HG03571 (cell line): ENCODE results near the gene DRD2.
"Not testable (repeated sequence)": the region's sequence is repeated elsewhere in the genome, so short reads cannot be mapped to it uniquely, and the experiment has no call there.

Experiments
- ATAC-seq: cut with Tn5 transposase; IDR thresholded peaks from one replicate; pipeline ENCODE4 v1.9.1; 2021; ENCODE audit not compliant: unreplicated experiment

The DRD2 gene

DNA sequence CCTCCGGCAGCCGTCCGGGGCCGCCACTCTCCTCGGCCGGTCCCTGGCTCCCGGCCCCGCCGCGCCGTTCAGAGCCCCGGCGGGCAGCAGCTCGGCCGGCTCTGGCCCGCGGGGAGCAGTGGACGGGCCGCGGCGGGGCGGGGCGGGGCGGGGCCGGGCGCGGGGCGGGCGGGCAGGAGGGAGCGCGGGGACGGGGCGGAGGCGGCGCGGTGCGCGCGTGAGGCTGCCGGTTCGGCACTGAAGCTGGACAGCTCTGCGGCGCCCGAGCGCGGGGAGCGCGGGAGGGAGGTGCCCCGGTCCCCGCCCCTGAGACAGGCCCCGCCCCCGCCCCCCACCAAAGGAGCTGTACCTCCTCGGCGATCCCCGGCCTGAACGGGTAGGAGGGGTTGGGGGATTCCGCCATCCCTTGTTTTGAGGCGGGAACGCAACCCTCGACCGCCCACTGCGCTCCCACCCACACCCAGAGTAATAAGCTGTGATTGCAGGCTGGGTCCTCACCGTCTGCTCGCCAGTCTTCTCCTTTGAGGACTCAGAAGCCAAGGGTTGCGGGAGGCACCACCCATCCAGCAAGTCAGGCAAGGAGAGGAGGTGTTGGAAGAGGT is at the start of gene DRD2:
Gene DRD2, minus strand, starts transcription at position 239 of the 602 bp plus-strand sequence. CDS start 50,747 bp downstream, outside the sequence.
- ATAC-seq = no peak

DNA sequence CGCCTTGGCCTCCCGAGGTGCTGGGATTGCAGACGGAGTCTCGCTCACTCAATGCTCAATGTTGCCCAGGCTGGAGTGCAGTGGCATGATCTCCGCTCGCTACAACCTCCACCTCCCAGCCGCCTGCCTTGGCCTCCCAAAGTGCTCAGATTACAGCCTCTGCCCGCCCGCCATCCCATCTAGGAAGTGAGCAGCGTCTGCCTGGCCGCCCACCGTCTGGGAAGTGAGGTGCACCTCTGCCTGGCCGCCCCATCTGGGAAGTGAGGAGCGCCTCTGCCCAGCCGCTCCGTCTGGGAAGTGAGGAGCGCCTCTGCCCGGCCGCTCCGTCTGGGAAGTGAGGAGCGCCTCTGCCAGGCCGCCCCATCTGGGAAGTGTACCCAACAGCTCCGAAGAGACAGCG is 48.7 kb upstream of the DRD2 start:
- ATAC-seq = not testable (repeated sequence)

DNA sequence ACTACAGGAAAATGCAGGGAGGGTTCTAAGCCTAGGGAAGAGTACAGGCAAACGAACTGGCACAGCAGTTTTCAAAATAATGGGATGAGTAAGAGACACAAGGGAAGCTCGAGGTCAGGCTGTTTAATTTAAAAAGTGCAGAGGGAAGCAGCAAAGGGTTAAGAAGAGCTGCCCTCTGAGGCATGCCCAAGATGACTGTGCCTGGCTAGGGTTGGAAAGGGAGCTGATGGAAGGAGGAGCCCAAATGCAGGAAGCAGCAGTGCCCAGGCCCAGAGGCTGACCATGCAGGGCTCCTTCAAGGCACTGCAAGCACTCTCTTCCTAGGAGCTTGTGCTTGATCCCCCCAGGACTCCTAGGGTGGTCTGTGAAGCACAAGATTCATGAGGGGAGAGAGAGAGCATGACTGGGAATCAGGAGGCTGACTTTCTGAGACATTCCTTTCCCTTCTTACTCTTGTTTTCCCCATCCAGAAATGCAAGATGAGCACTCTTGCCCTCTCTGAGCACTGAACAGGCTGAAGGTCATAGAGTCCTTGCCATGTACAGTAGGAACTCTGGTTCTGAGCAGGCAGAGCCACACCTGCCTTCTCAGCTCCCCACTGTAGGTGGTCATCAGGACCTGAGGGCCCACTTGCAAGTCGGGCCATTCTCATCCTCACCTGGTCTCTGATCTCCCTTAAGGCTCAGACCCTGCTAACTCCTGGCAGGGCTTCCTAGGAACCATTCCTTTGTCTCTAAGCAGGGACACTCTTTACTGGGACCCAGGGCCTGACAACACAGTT is 46.7 kb upstream of the DRD2 start:
- no peak for ATAC-seq

DNA sequence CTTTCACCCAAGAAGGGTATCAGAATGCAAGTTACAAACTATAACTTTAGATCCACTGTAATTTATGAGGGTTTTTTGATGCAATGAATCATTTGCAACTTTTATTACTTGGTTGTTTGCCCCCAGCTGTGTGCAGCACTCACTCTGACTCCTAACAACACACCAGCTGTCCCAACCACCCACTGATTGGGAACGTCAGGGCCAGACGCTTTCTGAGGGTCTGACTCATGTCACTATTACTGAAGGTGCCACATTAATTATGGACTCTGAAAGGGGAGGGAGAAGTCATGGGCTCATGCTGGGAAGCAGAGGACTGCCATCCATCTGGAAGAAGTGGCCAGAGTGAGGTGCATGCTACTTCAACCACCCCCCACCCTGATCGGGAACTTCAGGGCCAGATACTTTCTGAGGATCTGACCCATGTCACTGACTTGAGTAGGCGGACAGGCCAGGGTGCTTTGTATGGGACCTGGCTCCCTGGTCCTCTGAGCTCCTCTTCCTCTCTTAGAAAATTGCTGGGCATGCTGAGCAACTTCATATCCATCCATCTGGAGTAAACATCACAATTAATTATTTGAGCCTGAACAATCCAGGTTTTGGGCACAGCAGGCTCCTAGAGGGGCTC is 44.9 kb upstream of the DRD2 start:
- no peak for ATAC-seq

DNA sequence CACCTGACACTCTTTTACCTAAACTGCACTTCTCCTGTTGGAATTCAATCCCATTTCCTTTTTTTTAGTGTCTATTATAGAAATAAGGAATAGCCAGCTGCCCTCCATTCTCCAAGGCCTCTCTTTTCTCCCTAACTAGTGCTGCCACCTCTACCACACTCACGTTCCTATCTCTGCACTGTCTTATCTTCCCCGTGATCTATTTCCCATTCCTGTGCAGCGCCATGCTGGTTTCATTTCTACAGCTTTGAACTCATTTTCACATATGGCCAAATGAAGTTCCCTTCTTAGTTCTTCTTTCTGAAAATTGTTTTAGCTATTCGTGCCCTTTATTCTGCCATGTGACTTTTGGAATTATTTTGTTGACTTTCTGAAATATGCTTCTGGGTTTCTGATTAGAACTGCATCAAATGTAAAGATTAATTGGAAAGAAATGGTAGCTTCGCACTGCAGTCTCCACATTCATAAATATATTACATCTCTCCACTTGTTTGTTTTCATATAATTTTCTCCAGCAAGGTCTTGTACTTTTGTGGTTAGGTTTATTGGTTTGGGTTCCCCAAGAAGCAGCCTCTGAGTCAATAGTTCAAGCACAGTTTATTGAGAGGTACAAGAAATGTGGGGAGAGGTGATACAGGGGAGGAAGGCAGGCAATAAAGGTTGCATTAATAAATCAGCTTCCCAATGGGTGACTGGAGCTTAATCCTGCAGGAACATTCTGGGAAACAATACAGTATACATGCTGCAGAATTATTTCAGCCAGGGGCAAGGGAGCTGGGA is 43.7 kb upstream of the DRD2 start:
- ATAC-seq = no peak

DNA sequence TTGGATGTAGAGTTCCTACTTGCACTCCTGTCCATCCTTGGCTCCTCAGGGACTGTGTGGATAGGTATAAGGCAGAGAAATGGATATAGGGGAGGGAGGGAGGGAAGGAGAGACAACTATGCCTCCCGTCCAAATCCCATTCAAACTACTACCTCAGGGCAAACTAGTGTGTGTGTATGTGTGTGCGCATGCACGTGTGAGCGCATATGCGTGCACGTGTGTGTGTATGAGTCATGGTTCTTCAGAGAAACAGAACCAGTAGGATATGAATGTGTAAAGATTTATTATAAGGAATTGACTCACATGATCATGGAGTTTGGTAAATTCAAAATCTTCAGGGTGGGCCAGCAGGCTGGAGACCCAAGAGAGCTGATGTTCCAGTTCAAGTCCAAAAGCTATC is 42.2 kb upstream of the DRD2 start:
- ATAC-seq = no peak

DNA sequence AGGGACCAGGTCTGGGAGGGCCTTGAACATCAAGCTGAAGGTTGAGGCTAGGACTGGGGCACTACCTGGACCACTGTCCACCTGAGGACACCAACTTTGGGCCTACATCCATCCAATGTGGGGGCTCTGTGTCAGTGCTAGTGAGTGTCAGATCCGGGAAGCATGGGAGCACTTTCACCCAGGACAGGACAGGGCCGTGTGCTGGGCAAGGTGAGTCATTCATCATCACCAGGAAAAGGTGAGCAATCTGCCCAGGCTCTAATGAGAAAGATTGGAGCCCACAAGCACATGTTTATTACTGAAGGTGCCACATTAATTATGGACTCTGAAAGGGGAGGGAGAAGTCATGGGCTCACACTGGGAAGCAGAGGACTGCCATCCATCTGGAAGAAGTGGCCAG is 39.7 kb upstream of the DRD2 start:
- no peak for ATAC-seq

DNA sequence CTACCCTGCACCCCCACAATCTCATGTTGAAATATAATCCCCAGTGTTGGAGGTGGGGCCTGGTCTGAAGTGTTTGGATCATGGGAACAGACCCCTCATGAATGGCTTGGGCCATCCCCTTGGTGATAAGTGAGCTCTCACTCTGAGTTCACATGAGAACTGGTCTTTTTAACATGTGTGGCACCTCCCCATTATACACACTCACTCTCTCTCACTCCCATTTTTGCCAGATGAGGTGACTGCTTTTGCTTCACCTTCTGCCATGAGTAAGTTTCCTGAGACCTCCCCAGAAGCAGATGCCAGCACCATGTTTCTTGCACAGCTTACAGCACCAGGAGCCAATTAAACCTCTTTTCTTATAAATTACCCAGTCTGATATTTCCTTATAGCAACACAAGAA is 32.1 kb upstream of the DRD2 start:
- no peak for ATAC-seq

DNA sequence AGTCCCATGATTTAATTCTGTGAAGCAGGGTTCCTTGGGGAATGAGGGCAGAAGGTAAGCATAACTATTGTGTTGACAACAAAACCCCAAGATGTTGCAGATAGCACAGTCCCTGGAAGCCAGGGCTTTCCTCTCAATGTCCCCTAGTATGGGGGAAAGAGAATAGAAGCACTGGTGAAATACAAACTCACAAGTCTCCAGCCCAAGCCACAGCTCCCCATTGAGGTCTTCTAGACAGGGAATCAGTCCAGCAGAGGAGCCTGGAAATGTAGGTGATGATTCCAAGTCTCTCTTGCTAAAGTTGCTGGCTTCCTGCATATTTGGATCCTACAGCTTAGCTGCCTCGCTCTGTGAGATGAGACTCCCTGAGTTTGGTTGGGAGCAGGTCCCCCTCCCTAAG is 31.7 kb upstream of the DRD2 start:
- ATAC-seq = no peak

DNA sequence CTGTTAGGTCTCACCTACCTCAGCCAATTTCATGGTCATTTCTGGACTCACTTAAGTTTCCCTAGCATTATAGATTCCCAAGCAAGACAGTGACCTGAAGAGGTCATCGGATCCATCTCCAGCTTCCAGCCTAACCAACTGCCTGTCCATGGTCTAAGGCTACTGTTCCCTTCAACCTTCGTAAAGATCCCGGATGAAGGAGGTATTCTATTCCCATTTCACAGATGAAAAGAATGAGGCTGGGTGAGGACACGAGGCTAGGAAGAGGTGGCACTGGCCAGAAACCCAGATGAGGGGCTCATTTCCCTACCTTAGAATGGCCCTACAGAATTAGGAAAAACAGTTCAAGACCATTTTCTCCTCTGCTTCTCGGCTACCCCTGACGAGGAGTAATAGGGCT is 31.3 kb upstream of the DRD2 start:
- no peak for ATAC-seq

DNA sequence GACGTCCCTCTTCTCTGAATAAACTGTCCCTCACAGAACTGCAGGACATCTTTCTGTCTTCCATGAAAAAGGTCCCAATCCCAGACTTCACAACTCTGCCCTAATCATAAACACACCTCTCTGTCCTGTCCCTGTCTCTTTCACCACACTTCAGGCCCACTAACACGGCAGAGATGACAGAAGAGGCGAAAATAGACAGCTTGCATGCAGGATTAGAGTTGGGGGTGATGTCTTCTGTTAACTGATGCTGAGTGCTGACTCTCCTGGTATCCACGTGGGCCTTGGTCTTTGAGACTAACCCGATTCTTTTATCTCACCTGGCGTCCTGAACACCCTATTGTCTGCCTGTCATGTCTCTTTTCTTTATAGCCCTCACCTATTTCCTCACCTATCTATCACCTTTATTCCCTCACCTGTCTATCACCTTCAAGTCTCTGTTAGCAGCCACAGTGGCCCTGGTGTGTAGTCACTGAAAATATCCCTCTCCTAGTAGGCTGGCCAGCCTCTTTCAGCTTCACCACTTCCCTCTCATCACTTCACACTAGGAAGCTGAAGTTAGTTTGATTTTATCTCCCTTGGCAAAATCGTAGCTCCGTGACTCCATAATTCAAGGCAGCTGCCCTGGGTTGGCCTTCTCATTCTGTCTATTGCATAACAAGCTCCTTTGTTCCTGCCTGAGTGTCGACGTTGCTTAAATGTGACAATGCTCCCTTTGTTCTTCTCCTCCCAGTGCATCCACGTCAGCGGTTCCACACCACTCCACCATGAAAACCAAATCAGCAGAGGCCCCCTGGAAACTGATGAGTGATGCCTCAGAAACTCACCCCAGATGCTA is 30.6 kb upstream of the DRD2 start:
- ATAC-seq = no peak

DNA sequence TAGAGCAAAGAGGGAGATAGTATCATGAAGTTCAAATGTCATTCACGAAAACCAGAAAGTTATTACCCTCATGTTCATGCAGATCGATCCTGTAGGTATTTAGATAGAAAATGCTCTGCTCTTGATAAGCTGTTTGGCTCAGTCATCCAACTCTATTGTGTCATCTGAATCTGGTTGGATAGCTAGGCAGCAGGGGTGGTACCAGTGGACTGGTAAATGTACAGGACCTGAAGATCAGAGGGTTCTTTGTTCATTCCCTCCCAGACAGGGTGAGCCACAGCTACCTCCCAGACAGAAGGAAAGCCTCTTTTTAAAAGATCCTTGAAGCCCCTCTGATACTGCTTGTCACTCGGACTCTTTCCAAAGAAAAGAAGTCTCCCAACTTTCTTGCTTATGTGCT is 29.8 kb upstream of the DRD2 start:
- ATAC-seq = no peak

DNA sequence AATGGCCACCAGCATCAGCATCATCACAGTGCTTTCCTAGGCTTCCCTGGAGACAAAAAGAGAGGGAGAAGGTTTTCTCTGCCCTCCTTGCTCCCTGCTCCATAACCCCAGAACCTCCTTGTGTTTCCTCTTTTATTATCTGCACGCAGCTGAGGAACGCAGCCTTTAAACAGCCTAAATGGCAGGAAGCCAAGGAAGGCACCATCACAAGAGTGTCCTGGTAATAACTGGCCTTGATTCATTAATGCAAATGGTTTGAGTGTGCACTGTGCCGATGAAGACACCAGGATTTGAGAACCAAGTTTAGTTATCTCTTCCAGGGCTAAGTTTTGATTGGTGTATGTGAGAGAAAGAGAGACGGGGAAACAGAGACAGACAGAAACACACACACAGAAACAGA is 29.4 kb upstream of the DRD2 start:
- ATAC-seq = no peak

DNA sequence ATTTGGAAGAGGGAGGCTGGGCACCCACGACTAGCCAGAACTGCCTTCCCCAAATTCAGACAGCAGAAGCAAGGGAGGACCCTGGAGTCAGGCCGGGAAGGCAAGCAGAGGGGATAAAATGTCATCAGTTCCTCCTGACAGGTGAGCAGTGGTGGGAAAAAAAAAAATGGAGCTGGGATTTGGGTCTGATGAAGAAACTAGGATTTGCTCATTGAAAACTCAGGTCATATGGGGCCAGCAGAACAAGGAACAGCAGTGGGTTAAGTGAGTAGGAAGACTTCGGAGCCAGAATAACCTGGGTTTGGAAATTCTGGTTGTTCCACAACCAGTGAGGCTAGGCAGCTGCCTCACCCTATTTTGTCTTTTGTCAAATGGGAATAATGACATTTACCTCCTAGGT is 28.9 kb upstream of the DRD2 start:
- no peak for ATAC-seq

DNA sequence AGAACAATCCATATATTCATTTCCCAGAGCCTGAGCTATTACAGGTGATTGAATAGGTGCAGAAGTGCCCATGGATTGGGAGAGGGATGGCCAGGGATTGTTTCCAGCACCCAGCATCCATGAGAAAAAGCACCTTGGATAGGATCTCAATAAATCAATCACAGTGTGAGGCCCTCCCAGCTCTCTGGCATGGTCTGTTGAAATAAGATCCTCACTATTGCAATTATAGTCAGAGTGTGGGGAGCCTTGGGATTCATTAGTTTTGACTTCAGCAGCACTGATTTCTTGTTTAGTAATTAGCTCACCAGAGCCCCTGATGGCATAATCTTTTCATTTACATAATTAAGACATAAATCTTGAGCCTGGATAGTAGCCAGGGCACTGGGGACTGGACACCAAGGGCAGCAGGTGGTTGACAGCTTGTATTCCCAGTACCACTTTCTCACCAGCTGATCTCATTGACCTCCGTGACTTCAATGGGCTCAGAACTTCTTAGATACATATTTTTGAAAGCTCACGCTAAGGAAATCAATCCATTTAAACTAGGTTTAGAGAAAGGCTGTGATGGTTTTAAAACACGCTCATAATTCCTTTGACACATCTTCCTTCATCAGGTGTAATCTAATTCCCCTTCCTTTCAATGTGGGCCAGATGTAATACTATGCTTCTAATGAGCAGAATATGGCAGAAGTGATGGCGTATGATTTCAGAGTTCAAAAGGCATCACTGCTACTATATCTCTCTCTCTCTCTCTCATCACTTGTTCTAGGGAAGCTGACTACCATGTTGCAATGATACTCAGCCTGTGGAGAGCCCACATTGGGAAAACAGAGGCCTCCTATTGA is 22.1 kb upstream of the DRD2 start:
- ATAC-seq = no peak

DNA sequence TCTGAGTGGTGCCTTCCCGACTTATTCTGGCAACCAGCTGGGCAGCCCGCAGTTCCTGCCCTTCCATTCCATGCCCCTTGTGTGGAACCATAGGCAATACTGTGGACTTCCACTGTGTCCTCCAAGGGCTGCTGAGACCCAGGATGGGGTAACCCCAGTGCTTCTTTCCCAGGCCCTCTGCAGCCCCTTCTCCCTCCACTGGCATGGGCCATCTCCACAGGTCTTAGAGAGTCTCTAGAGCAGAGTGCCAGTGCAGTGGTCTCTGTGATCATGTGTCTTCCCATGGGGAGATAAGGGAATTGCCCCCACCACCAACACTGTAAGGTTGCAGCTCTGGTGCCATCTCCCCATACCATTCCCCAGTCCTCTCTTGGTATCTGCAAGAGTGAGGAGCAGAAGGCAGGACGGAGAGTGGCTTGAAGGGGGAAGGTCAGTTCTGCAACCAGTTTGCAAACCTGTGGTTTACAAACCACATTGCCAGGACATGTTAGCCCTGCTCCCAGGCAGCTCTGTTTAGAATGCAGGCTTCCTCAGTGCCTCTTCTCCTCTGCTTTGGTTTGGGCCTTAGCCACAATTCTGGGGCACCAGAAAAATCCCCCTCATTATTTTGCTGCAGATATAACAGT is 20.9 kb upstream of the DRD2 start:
- ATAC-seq = no peak

DNA sequence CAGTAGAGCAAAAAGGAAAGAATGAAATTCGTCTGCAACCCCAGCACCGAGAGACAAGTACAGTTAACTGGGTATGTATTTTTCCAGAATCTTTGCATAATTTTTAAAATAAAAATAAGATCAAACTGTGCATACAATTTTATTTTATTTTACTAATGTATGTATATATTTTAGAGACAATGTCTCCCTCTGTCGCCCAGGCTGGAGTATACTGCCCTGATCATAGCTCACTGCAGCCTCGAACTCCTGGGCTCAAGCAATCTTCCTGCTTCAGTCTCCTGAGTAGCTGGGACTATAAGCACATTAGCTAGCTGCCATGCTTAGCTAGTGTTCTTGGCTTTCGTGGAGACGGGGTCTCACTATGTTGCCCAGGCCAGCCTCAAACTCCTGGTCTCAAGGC is 18.8 kb upstream of the DRD2 start:
- ATAC-seq = no peak

DNA sequence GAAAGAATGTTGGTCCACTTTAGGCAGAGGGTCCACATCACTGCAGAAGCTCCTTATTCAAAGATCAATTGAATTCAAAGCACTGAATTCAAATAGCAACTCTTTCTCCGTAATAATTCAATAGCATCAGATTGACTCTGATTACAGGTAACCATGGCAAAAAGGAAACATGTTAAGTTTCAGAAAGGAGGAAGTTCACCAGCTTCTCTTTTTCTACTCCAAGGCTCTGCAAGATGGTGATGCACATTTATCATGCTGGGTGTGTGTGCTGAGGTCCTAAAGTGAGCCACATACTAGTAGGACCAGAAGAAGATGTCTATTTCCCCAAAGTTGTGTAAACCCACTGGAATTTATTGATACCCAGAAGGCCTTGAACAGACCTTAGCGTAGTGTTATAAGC is 18.0 kb upstream of the DRD2 start:
- ATAC-seq = no peak

DNA sequence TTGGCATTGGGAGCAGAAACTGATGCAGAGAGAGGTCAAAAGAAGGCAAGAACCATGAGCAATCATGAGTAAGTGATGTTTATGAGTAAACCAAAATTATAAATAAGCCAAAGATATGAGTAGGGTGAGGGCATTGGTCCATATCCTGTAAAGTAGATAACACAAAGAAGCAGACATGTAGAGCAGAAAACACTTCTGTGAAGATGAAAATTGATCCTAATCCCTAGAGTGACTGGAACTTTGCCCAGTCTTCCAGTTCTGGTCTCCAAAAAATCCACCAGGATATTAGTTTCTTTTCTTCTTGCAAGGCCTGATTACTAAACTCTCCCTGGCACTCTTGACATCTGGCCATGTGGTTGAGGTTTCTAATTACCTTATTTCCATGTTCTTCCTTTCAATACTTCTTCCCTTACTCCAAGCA is 13.7 kb upstream of the DRD2 start:
- no peak for ATAC-seq
